ENCODE results near the gene AGBL4.

AGBL4 gene

GRCh38 chr1:48772211-48772610 lies 1251.5 kb downstream of the AGBL4 start:
- TF ChIP-seq CSRNP3 (CRISPR knock-in tag; IDR thresholded peaks at IDR 0.05) (no peak), CSDC2 (CRISPR knock-in tag; IDR thresholded peaks at IDR 0.05) (no peak), PATZ1 (CRISPR knock-in tag; IDR thresholded peaks at IDR 0.05; ENCODE audit: borderline replicate concordance) (no peak), TCF4 (CRISPR knock-in tag; IDR thresholded peaks at IDR 0.05; ENCODE audit: borderline replicate concordance) (no peak), ESRRG (CRISPR knock-in tag; IDR thresholded peaks at IDR 0.05) (no peak), BACH2 (CRISPR knock-in tag; IDR thresholded peaks at IDR 0.05; ENCODE audit: borderline replicate concordance) (no peak), ZNF70 (CRISPR knock-in tag; IDR thresholded peaks at IDR 0.05) (no peak), TOX (CRISPR knock-in tag; IDR thresholded peaks at IDR 0.05; ENCODE audit: borderline replicate concordance) (no peak), ZC3H10 (CRISPR knock-in tag; IDR thresholded peaks at IDR 0.05) (no peak), GLIS3 (CRISPR knock-in tag; IDR thresholded peaks at IDR 0.05) (no peak), ZFP3 (CRISPR knock-in tag; IDR thresholded peaks at IDR 0.05) (no peak), ZFP30 (CRISPR knock-in tag; IDR thresholded peaks at IDR 0.05) (no peak), ZNF8 (CRISPR knock-in tag; IDR thresholded peaks at IDR 0.05) (no peak), CREB5 (CRISPR knock-in tag; IDR thresholded peaks at IDR 0.05; ENCODE audit: low read depth) (no peak), OSR1 (CRISPR knock-in tag; IDR thresholded peaks at IDR 0.05) (no peak), ISL1 (CRISPR knock-in tag; IDR thresholded peaks at IDR 0.05) (no peak), PPARA (CRISPR knock-in tag; IDR thresholded peaks at IDR 0.05; ENCODE audit: borderline replicate concordance) (no peak), ARNTL (CRISPR knock-in tag; IDR thresholded peaks at IDR 0.05; ENCODE audit: borderline replicate concordance, low read depth) (no peak), ZNF565 (CRISPR knock-in tag; conservative IDR thresholded peaks at IDR 0.05; ENCODE audit: low read depth) (no peak)
- TF ChIP-seq, protein P1, sequence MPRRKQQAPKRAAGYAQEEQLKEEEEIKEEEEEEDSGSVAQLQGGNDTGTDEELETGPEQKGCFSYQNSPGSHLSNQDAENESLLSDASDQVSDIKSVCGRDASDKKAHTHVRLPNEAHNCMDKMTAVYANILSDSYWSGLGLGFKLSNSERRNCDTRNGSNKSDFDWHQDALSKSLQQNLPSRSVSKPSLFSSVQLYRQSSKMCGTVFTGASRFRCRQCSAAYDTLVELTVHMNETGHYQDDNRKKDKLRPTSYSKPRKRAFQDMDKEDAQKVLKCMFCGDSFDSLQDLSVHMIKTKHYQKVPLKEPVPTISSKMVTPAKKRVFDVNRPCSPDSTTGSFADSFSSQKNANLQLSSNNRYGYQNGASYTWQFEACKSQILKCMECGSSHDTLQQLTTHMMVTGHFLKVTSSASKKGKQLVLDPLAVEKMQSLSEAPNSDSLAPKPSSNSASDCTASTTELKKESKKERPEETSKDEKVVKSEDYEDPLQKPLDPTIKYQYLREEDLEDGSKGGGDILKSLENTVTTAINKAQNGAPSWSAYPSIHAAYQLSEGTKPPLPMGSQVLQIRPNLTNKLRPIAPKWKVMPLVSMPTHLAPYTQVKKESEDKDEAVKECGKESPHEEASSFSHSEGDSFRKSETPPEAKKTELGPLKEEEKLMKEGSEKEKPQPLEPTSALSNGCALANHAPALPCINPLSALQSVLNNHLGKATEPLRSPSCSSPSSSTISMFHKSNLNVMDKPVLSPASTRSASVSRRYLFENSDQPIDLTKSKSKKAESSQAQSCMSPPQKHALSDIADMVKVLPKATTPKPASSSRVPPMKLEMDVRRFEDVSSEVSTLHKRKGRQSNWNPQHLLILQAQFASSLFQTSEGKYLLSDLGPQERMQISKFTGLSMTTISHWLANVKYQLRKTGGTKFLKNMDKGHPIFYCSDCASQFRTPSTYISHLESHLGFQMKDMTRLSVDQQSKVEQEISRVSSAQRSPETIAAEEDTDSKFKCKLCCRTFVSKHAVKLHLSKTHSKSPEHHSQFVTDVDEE (CRISPR knock-in tag; IDR thresholded peaks at IDR 0.05): no peak
- ATAC-seq: no peak

DNA sequence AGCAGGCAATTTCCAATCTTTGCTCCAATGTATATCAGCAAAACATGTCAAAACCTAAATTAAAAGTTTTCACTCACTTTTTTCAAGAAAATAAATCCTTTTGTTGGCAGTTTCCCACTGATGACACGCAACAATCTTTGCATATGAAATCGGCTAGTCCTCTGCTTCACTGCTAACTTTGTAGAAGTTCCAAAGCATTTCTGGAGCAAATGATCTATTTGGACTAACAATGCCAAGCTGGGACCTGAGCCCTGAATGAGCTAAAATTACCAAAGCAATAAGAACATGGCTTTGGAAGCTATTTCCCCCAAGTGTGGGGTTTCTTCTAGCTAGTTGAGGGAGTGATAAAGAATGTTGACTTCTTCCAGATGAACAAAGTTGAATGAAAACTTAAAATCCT lies 1252.2 kb downstream of the AGBL4 start:
- no peak for TF ChIP-seq BACH2 (CRISPR knock-in tag; IDR thresholded peaks at IDR 0.05; ENCODE audit: borderline replicate concordance)
- TF ChIP-seq ARNTL (CRISPR knock-in tag; IDR thresholded peaks at IDR 0.05; ENCODE audit: borderline replicate concordance, low read depth): no peak
- TF ChIP-seq TOX (CRISPR knock-in tag; IDR thresholded peaks at IDR 0.05; ENCODE audit: borderline replicate concordance): no peak
- no peak for TF ChIP-seq OSR1 (CRISPR knock-in tag; IDR thresholded peaks at IDR 0.05)
- TF ChIP-seq ZNF70 (CRISPR knock-in tag; IDR thresholded peaks at IDR 0.05): no peak
- TF ChIP-seq TCF4 (CRISPR knock-in tag; IDR thresholded peaks at IDR 0.05; ENCODE audit: borderline replicate concordance): no peak
- TF ChIP-seq ISL1 (CRISPR knock-in tag; IDR thresholded peaks at IDR 0.05): no peak
- no peak for TF ChIP-seq ESRRG (CRISPR knock-in tag; IDR thresholded peaks at IDR 0.05)
- no peak for TF ChIP-seq SNAI2 (CRISPR knock-in tag; IDR thresholded peaks at IDR 0.05)
- TF ChIP-seq ZNF565 (CRISPR knock-in tag; conservative IDR thresholded peaks at IDR 0.05; ENCODE audit: low read depth): no peak
- TF ChIP-seq ZC3H10 (CRISPR knock-in tag; IDR thresholded peaks at IDR 0.05): no peak
- TF ChIP-seq RARB (CRISPR knock-in tag; IDR thresholded peaks at IDR 0.05): no peak
- TF ChIP-seq CSRNP3 (CRISPR knock-in tag; IDR thresholded peaks at IDR 0.05): no peak
- TF ChIP-seq GLIS3 (CRISPR knock-in tag; IDR thresholded peaks at IDR 0.05): no peak
- no peak for TF ChIP-seq CSDC2 (CRISPR knock-in tag; IDR thresholded peaks at IDR 0.05)
- TF ChIP-seq ZFP3 (CRISPR knock-in tag; IDR thresholded peaks at IDR 0.05): no peak
- TF ChIP-seq CREB5 (CRISPR knock-in tag; IDR thresholded peaks at IDR 0.05; ENCODE audit: low read depth): no peak
- ATAC-seq: no peak
